Brain microvascular endothelial cell (primary cell): ENCODE measurements around the gene PRELID1.

ENCODE experiments used
- DNase-seq: peaks from one replicate; pipeline ENCODE4 v3.0.0-alpha.2; 2020
- H3K27ac ChIP-seq: fragments of 250-450 bp; sonication (Bioruptor Pico); 2 replicates; pipeline ENCODE4 v1.5.1; 2020; ENCODE audit warnings: mild to moderate bottlenecking, moderate library complexity
- H3K27me3 ChIP-seq: fragments of 250-450 bp; sonication (Bioruptor Pico); replicated peaks from 2 replicates; pipeline ENCODE4 v1.5.1; 2020; ENCODE audit warnings: mild to moderate bottlenecking
- H3K36me3 ChIP-seq: fragments of 250-450 bp; sonication (Bioruptor Pico); replicated peaks from 2 replicates; pipeline ENCODE4 v1.5.1; 2020; ENCODE audit warnings: mild to moderate bottlenecking
- H3K4me3 ChIP-seq: 2 replicates; pipeline ENCODE4 v1.5.1; 2011; ENCODE audit warnings: low read depth, mild to moderate bottlenecking, control low read depth, low read length, moderate library complexity
- in situ Hi-C: cut with HindIII; loops from 2 replicates; pipeline ENCODE4 v1.10.0; 2017; ENCODE audit warnings: low sequenced_read_pairs, low pct_ligation_motif_present
- TF ChIP-seq, protein P1 (sequence below): IDR thresholded peaks from 2 replicates; pipeline ENCODE4 v1.5.1; 2011; ENCODE audit warnings: low read depth, mild to moderate bottlenecking, moderate library complexity, low read length, control low read depth, inconsistent platforms; ENCODE audit errors: missing control alignments

The PRELID1 gene

DNA sequence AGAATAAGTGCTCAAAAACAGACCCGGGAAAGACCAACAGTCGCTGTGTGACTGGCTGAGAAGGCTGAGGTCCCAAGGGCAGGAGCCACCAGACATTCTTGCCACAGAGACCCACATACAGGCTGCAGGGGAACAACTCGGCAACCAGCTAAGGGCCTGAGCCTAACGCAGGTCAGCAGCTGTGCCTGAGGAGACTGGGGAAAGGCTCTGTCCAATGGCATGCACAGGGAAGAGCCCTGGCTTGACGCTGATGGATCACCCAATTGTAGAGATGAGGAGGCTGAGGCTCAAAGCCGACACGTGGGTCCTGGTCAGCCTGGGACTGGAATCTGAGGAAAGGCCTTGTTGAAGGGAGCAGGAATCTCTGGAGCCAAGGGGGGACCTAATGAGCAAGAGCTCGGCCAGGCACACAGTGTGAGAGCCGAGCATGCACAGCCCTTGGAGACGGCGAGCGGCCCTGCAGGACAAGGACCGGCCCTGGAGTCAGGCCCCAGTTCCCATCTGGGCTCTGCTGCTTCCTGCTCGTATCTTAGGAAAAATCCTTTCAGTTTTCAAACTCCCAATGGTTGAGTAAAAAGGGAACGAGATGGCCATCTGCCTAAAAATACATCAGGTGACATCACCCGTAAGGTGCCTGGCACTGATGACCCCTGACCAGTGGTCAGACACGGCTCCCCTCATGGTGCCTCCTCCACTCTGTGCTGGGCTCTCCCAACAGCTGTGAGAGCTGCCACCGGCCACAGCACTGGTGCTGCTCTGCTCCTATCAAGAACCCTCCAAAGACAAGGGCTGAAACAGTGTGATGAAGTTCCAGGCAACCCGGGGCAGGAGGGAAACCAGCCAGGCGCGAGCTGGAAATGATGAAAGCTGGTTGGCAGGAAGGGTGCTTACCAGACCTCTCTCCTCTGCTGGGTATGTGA, 31.4 kb downstream of the PRELID1 start:
- TF ChIP-seq, protein P1, sequence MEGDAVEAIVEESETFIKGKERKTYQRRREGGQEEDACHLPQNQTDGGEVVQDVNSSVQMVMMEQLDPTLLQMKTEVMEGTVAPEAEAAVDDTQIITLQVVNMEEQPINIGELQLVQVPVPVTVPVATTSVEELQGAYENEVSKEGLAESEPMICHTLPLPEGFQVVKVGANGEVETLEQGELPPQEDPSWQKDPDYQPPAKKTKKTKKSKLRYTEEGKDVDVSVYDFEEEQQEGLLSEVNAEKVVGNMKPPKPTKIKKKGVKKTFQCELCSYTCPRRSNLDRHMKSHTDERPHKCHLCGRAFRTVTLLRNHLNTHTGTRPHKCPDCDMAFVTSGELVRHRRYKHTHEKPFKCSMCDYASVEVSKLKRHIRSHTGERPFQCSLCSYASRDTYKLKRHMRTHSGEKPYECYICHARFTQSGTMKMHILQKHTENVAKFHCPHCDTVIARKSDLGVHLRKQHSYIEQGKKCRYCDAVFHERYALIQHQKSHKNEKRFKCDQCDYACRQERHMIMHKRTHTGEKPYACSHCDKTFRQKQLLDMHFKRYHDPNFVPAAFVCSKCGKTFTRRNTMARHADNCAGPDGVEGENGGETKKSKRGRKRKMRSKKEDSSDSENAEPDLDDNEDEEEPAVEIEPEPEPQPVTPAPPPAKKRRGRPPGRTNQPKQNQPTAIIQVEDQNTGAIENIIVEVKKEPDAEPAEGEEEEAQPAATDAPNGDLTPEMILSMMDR, result no peak
- Histone ChIP-seq H3K27me3 (no peaks in the 10 kb centered on the region), H3K27ac (no peak overlapping the region), H3K4me3 (no peak overlapping the region), H3K36me3 (peaks cover 55% of the 10 kb centered on the region)
- in situ Hi-C loops, result no loop called here
- no peak for DNase-seq

DNA sequence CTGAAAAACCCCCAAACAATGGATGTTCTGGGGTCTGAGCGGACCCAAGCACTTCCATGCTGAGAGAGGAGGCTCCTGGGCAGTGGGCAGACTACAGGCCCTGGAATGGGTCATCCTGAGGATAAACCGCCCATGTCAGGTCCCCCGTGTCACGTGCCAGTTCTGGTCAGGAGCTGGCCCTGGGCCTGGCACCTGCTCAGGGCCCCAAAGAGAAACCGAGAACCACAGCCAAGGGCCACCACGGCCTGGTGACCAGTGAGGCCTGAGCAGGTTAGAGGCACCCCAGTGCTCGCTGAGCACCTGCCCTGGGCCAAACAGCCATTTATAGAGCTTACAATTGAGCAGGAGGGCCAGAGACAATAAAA, 32.1 kb downstream of the PRELID1 start:
- in situ Hi-C loops, result no loop called here
- no peak for DNase-seq
- Histone ChIP-seq H3K4me3 (no peak overlapping the region), H3K27ac (no peak overlapping the region), H3K36me3 (peaks cover 50% of the 10 kb centered on the region), H3K27me3 (no peaks in the 10 kb centered on the region)
- TF ChIP-seq, protein P1, result no peak

DNA sequence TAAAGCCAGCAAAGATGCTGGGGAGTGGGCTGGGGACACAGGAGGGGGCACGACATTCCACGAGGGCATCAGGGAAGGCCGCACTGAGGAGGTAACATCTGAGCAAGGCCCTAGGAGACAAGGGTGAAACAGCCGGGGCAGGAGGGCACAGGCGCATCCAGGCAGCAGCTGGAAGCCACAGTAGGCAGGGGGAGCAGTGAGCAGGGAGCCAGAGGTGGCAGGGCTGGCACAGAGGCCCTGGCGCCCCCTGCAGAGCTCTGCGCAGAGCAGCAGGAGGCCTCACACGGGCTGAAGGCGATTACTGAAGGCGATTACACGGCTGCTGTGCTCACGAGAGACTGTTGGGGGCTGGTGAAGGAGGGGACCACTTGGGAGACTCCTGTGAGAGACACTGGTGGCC, 32.5 kb downstream of the PRELID1 start:
- DNase-seq, result no peak
- in situ Hi-C loops, result no loop called here
- Histone ChIP-seq H3K36me3 (peaks cover 50% of the 10 kb centered on the region), H3K27ac (no peak overlapping the region), H3K4me3 (no peak overlapping the region), H3K27me3 (no peaks in the 10 kb centered on the region)
- TF ChIP-seq, protein P1, result peak; percentile 57

DNA sequence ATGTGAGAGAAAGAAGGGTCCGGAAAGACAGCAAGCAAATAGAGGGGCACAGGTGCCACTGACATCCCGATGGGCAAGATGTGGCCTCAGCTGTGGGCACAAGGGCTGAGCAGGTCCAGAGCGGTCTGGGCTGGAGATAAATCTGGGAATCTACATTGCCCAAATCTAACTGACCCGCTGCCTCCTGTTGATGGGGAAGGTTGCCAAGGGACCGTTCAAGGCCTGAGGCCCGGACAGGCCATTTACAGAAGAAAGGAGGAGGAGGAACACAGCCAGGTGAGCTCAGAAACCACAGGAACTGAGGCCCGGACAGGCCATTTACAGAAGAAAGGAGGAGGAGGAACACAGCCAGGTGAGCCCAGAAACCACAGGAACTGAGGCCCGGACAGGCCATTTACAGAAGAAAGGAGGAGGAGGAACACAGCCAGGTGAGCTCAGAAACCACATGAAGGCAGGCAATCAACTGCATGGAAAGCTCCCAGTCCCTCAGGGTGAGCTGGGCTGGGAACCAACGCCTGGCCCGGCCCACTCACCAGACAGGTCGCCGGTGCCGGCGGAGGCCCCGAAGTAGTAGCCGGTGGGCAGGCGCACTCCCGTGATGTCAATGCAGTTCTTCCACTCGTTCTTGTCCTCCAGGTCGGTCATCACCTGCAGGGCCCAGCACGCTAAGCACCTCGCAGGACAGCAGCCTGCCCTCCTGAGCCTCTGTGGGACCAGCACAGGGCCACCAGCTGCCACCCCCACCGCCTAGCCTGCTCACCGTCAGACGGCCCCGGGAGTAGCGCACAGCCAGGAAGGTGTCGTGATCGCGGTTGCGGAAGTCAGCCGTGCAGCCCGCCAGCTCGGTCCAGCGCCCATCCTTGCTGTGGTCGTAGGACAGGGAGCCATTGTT, 33.2 kb downstream of the PRELID1 start:
- DNase-seq, result no peak
- Histone ChIP-seq H3K27me3 (no peaks in the 10 kb centered on the region), H3K27ac (no peak overlapping the region), H3K36me3 (peaks cover 45% of the 10 kb centered on the region), H3K4me3 (no peak overlapping the region)
- in situ Hi-C loops, result no loop called here
- TF ChIP-seq, protein P1, result no peak

DNA sequence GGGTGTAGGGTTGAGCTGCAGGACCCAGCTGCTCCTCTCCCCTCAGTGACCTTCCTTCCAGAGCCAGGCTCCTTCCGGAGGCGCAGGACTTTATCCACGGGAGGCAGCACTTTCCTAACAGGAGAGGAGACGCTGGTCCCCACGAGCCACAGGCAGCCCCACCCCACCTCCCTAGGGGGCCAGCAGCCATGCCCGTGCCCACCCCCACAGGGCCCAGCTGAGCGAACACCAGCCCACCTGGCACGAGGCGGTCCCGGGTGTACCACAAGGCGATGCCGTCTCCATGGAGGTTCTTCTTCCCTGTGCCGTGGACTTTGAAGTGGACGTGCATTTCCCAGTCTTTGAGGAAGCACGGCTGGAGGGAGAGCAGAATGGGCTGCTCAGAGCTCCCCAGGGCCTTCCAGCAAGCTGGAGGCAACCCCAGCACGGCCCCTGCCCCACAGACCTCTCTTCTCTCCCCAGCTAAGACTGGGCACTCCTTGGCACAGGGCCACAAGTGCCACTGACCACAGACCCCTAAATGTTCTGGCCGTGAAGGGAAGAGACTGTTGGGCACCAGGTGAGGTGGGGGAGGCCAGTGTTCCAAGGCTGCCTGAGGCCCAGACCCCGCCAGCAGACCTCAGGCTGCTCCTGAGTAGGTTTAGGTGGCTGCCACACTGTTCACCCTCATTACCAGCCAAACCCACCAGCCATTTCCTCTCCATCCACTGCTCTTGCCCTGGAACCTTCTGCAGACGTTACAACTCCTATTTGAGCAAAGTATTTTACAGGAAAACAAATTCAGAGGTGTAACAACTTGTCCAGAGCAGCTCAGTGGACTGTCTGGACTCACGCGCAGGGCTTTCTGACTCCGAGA, 34.9 kb downstream of the PRELID1 start:
- in situ Hi-C loops, result no loop called here
- peaks cover 39% of the 10 kb centered on the region for H3K36me3 ChIP-seq

More for the DNA sequence above, 34.9 kb downstream of the PRELID1 start:
- TF ChIP-seq, protein P1, result no peak
- H3K27ac ChIP-seq, result no peak overlapping the region
- no peak overlapping the region for H3K4me3 ChIP-seq
- no peak for DNase-seq
- H3K27me3 ChIP-seq, result no peaks in the 10 kb centered on the region
